ENCODE data around the gene MAML1.

MAML1 gene

GRCh38 chr5:179793468-179794139 is 61.0 kb downstream of the MAML1 start, which contains the start of gene LTC4S:
LTC4S (plus strand) TSS chr5:179793986; CDS start chr5:179794081, 95 bp downstream.
- no peak for DNase-seq (ENCODE audit: low spot score)

GRCh38 chr5:179794171-179794570 is 61.5 kb downstream of the MAML1 start:
- DNase-seq (ENCODE audit: low spot score): no peak

GRCh38 chr5:179794575-179794974 is 62.0 kb downstream of the MAML1 start:
- DNase-seq (ENCODE audit: low spot score): no peak

GRCh38 chr5:179795049-179795862 is 62.6 kb downstream of the MAML1 start:
- peak; percentile 58 for DNase-seq (ENCODE audit: low spot score)

- peak; percentile 86 for DNase-seq (ENCODE audit: low spot score)
Observed at GRCh38 chr5:179795863-179796833, 63.5 kb downstream of the MAML1 start.

GRCh38 chr5:179796877-179797608 is 64.4 kb downstream of the MAML1 start:
- DNase-seq (ENCODE audit: low spot score): no peak

- DNase-seq (ENCODE audit: low spot score): no peak
Observed at GRCh38 chr5:179797741-179798140, 65.1 kb downstream of the MAML1 start.

- no peak for DNase-seq (ENCODE audit: low spot score)
Observed at GRCh38 chr5:179798144-179798770, 65.6 kb downstream of the MAML1 start.

- DNase-seq (ENCODE audit: low spot score): no peak
Observed at GRCh38 chr5:179798771-179799643, 66.4 kb downstream of the MAML1 start.

- no peak for DNase-seq (ENCODE audit: low spot score)
Observed at GRCh38 chr5:179799644-179799973, 67.0 kb downstream of the MAML1 start.

GRCh38 chr5:179800071-179800695 is 67.6 kb downstream of the MAML1 start:
- DNase-seq (ENCODE audit: low spot score): no peak

GRCh38 chr5:179800696-179801201 is 68.1 kb downstream of the MAML1 start:
- DNase-seq (ENCODE audit: low spot score): no peak

- DNase-seq (ENCODE audit: low spot score): peak; percentile 81
Observed at GRCh38 chr5:179801304-179802206, 68.9 kb downstream of the MAML1 start.

- no peak for DNase-seq (ENCODE audit: low spot score)
Observed at GRCh38 chr5:179802207-179802883, 69.7 kb downstream of the MAML1 start.

GRCh38 chr5:179802950-179803562 is 70.4 kb downstream of the MAML1 start:
- peak; percentile 65 for DNase-seq (ENCODE audit: low spot score)

GRCh38 chr5:179803651-179804554 is 71.3 kb downstream of the MAML1 start:
- DNase-seq (ENCODE audit: low spot score): no peak

All from ecto neural progenitor cell (in vitro differentiated cells).